ENCODE data around the gene MEIS1. TPM values are rescaled to one million over a fixed set of nuclear protein-coding genes. Genes with fewer than 3 reads are reported as not detected.

MEIS1 gene
- total RNA-seq, 3 donors from 2014 or later (not counting 1 experiment from before 2014, with no cell fraction given), result 2.0 to 5.4 (median 3.6) TPM

DNA sequence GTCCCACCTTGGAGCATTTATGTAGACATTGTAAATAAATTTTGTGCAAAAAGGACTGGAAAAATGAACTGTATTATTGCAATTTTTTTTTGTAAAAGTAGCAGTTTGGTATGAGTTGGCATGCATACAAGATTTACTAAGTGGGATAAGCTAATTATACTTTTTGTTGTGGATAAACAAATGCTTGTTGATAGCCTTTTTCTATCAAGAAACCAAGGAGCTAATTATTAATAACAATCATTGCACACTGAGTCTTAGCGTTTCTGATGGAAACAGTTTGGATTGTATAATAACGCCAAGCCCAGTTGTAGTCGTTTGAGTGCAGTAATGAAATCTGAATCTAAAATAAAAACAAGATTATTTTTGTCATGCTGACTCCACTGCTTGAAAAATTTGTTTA, 137.5 kb downstream of the MEIS1 start:
- TF ChIP-seq, protein P1, sequence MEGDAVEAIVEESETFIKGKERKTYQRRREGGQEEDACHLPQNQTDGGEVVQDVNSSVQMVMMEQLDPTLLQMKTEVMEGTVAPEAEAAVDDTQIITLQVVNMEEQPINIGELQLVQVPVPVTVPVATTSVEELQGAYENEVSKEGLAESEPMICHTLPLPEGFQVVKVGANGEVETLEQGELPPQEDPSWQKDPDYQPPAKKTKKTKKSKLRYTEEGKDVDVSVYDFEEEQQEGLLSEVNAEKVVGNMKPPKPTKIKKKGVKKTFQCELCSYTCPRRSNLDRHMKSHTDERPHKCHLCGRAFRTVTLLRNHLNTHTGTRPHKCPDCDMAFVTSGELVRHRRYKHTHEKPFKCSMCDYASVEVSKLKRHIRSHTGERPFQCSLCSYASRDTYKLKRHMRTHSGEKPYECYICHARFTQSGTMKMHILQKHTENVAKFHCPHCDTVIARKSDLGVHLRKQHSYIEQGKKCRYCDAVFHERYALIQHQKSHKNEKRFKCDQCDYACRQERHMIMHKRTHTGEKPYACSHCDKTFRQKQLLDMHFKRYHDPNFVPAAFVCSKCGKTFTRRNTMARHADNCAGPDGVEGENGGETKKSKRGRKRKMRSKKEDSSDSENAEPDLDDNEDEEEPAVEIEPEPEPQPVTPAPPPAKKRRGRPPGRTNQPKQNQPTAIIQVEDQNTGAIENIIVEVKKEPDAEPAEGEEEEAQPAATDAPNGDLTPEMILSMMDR (IDR thresholded peaks at IDR 0.05), result no peak
- Mint-ChIP-seq H3K4me1 (peaks cover 8 to 19% of the 10 kb centered on the region in 2 donors), H3K27ac (no peak overlapping the region), H3K27me3 (ENCODE audit: low read depth in 2 of 2) (peaks cover 24 to 30% of the 10 kb centered on the region in 2 donors), H3K9me3 (no peaks in the 10 kb centered on the region), H3K36me3 (no peaks in the 10 kb centered on the region), H3K4me3 (no peak overlapping the region)
- no peak overlapping the region for H3K4me3 ChIP-seq (ENCODE audit: low read length)
- peaks cover 24% of the 10 kb centered on the region for H3K4me1 ChIP-seq (ENCODE audit: control insufficient read depth, insufficient read depth, low read length)
- DNase-seq (no peak), ATAC-seq (no peak)
- intact Hi-C loops (cut with micrococcal nuclease), result loop anchor here (10.0 kb wide), 1 partner anchor 138 kb away; the partner anchor contains the start of gene MEIS1
- no peaks in the 10 kb centered on the region for H3K9me3 ChIP-seq (ENCODE audit: control insufficient read depth, insufficient read depth, low read length)
- no peaks in the 10 kb centered on the region for H3K36me3 ChIP-seq (ENCODE audit: control insufficient read depth, insufficient read depth, low read length)
- WGBS (ENCODE audit: insufficient coverage), result 93% methylated on average over 3 of the region's 3 CpGs
- H3K27ac ChIP-seq (ENCODE audit: low read length), result no peak overlapping the region
- peaks cover 28% of the 10 kb centered on the region for H3K27me3 ChIP-seq (ENCODE audit: control insufficient read depth, insufficient read depth, low read length)

DNA sequence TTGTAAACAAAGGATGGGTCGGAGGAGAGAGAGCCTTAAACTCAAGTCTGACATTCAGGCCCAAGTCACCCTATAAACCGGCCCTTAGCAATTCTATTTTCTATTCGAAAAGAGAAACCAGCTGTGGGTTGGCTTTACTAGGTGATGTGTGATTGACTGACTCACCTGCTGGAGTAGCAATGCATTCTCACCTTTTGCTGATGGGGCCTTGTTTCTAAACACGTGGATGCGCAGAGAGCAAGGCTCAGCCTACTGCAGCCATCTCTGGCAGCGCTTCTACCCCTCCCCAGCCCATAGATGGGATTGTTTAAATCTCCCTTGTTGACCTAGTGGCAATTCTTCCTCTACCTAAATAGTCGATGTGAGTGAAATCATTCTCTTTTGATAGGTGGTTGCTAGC, 138.5 kb downstream of the MEIS1 start:
- H3K4me1 ChIP-seq (ENCODE audit: control insufficient read depth, insufficient read depth, low read length), result peaks cover 26% of the 10 kb centered on the region
- Mint-ChIP-seq H3K4me1 (peaks cover 8 to 19% of the 10 kb centered on the region in 2 donors), H3K4me3 (no peak overlapping the region), H3K36me3 (no peaks in the 10 kb centered on the region), H3K27me3 (ENCODE audit: low read depth in 2 of 2) (peaks cover 33 to 39% of the 10 kb centered on the region in 2 donors), H3K27ac (no peak overlapping the region), H3K9me3 (no peaks in the 10 kb centered on the region)
- intact Hi-C loops (cut with micrococcal nuclease), result loop anchor here (10.0 kb wide), 1 partner anchor 139 kb away; the partner anchor contains the start of gene MEIS1
- DNase-seq, result no peak
- peaks cover 38% of the 10 kb centered on the region for H3K27me3 ChIP-seq (ENCODE audit: control insufficient read depth, insufficient read depth, low read length)
- H3K4me3 ChIP-seq (ENCODE audit: low read length), result no peak overlapping the region
- no peaks in the 10 kb centered on the region for H3K36me3 ChIP-seq (ENCODE audit: control insufficient read depth, insufficient read depth, low read length)
- no peaks in the 10 kb centered on the region for H3K9me3 ChIP-seq (ENCODE audit: control insufficient read depth, insufficient read depth, low read length)
- TF ChIP-seq, protein P1 (IDR thresholded peaks at IDR 0.05), result no peak
- H3K27ac ChIP-seq (ENCODE audit: low read length), result no peak overlapping the region
- no peak for ATAC-seq
- WGBS (ENCODE audit: insufficient coverage), result 85% methylated on average over 6 of the region's 7 CpGs

DNA sequence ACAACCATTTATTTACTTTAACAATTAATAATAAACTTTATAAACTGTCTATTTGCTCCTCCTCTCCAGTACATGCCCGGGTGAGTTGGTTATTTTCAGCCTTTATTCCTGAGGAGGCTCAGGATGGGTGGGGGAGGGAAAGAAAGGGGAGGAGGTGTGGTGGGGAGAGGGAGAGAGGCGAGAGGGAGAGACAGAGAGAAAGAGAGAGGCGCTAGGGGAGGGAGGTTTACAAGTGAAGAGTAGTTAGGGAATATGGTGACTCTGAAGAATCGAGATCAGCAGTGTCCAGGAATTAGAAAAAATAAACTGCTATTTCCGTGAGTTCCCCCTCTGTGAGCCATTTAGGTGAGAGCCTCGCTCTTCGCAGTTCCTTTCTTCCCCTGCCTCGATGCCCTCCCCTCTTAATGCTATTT, 138.9 kb downstream of the MEIS1 start:
- DNase-seq (no peak), ATAC-seq (no peak)
- Histone ChIP-seq H3K27me3 (ENCODE audit: control insufficient read depth, insufficient read depth, low read length) (peaks cover 39% of the 10 kb centered on the region), H3K36me3 (ENCODE audit: control insufficient read depth, insufficient read depth, low read length) (no peaks in the 10 kb centered on the region), H3K27ac (ENCODE audit: low read length) (no peak overlapping the region), H3K9me3 (ENCODE audit: control insufficient read depth, insufficient read depth, low read length) (no peaks in the 10 kb centered on the region), H3K4me3 (ENCODE audit: low read length) (no peak overlapping the region), H3K4me1 (ENCODE audit: control insufficient read depth, insufficient read depth, low read length) (peaks cover 26% of the 10 kb centered on the region)
- peaks cover 34 to 43% of the 10 kb centered on the region in 2 donors for H3K27me3 Mint-ChIP-seq (ENCODE audit: low read depth in 2 of 2)
- TF ChIP-seq, protein P1 (IDR thresholded peaks at IDR 0.05), result no peak
- 43% methylated on average over 8 of the region's 8 CpGs for WGBS (ENCODE audit: insufficient coverage)
- peaks cover 8 to 19% of the 10 kb centered on the region in 2 donors for H3K4me1 Mint-ChIP-seq
- H3K4me3 Mint-ChIP-seq, result no peak overlapping the region
- no peak overlapping the region for H3K27ac Mint-ChIP-seq
- no peaks in the 10 kb centered on the region for H3K9me3 Mint-ChIP-seq
- H3K36me3 Mint-ChIP-seq, result no peaks in the 10 kb centered on the region
- intact Hi-C loops (cut with micrococcal nuclease), result loop anchor here (10.0 kb wide), 1 partner anchor 139 kb away; the partner anchor contains the start of gene MEIS1

All from natural killer cell (primary cell).